ENCODE data around the gene DHX35.

GRCh38 chr20:38917657-38918056 is 44.5 kb upstream of the DHX35 start:
- TF ChIP-seq CTCF (IDR thresholded peaks at IDR 0.05), result no peak
- TF ChIP-seq POLR2A (IDR thresholded peaks at IDR 0.05), result no peak

Data from lower leg skin (tissue), 3 donors.